Prostate gland (tissue), 2 donors: ENCODE measurements around the gene CREB3L2.

ENCODE experiments used
- CTCF ChIP-seq, 4 experiments: fragments of 200-600 bp in 2 of 4; fragments of 450-650 bp in 2 of 4; sonication (generic) in 2 of 4; IDR thresholded peaks; 1 replicate in 3 of 4; 2 replicates in 1 of 4; pipeline ENCODE4 v1.5.1; 2016 to 2019; ENCODE audit warnings: antibody characterized with exemption in 4 of 4, mild to moderate bottlenecking in 2 of 4, moderate library complexity in 2 of 4
- POLR2A ChIP-seq: fragments of 450-650 bp; IDR thresholded peaks from one replicate; pipeline ENCODE4 v1.6.1; 2016; ENCODE audit warnings: antibody characterized with exemption, mild to moderate bottlenecking

GRCh38 chr7:137885678-137886077 lies 116.2 kb downstream of the CREB3L2 start:
- TF ChIP-seq CTCF (IDR thresholded peaks at IDR 0.05) (no peak), POLR2A (no peak)
